Activated CD8-positive, alpha-beta memory T cell treated with anti-CD3 and anti-CD28 coated beads for 24 hours (primary cell): ENCODE results near the gene FRAT2.

Experiments
- DNase-seq: peaks from one replicate; pipeline ENCODE4 v3.0.0-alpha.2; 2020

FRAT2 gene, protein sequence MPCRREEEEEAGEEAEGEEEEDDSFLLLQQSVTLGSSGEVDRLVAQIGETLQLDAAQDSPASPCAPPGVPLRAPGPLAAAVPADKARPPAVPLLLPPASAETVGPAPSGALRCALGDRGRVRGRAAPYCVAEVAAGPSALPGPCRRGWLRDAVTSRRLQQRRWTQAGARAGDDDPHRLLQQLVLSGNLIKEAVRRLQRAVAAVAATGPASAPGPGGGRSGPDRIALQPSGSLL

DNA sequence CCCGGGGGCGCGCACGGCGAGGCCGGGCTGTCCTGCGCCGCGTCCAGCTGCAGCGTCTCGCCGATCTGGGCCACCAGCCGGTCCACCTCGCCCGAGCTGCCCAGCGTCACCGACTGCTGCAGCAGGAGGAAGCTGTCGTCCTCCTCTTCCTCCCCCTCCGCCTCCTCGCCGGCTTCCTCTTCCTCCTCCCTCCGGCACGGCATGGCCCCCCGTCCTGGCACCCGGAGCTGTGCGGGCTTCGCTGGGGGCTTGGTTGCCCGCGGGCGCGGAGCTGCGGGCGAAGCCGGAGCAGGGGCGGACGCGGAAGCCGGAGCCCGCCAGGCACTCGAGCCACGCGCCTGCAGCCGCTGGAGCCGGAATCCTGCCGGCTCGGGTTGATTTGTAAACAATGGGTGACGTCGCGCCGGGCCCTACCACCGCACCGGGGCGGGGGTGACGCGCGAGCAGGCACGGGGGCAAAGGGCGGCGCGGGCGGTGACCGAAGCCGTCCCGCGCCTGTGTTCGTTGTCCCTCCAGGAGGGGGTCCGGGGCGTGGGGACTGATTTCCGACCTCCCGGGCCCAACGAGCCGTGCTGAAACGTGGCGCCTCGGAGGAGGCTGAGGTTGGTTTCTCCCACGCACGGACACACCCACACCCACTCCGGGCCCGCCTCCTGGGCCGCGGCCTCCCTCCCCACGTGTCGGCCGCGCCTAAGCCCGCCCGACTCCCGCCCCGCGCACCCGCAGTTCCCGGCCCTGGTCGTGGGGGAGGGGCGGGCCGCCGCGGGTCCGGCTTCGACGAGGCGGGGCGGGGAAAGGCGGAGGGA is at the start of gene FRAT2:
TSS of gene FRAT2 (minus strand) at position 360 of the 806 bp plus-strand sequence. CDS start at position 203, 157 bp downstream.
- peak; percentile 96 for DNase-seq

DNA sequence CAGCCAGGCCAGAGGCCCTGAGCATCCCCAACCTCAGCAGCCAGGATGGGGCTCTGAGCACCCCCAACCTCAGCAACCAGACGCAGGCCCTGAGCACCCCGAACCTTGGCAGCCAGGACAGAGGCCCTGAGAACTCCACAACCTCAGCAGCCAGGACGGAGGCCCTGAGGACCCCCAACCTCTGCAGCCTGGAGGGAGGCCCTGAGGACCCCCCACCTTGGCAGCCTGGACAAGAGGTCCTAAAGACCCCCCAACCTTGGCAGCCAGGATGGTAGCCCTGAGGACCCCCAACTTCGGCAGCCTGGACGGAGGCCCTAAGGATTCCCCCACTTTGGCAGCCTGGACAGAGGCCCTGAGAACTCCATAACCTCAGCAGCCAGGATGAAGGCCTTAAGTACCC is 49.6 kb upstream of the FRAT2 start:
- no peak for DNase-seq

DNA sequence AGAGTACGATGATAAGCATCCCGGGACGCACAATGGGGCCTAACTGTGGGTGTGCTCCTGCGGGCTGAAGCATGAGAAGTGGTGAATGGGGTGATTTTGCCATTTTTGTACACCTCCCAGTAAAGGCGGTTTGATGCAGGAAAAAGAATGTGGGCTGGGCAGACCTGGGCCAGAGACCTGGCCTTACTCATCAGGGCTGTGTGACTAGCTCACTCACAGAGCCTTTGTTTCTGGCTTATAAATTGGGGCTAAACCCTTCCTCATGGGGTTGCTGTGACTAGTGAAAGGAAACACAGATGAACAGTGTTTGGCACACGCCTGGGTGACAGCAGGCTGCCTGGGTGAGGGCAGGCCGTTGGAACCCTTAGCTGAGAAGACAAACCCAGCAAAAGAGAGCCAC is 48.6 kb upstream of the FRAT2 start:
- DNase-seq: no peak

- no peak for DNase-seq
These were observed 47.1 kb upstream of the FRAT2 start for GRCh38 chr10:97381626-97382025.

GRCh38 chr10:97380516-97380915 is 46.0 kb upstream of the FRAT2 start:
- DNase-seq: no peak

GRCh38 chr10:97378933-97379921 is 44.7 kb upstream of the FRAT2 start:
- no peak for DNase-seq

DNA sequence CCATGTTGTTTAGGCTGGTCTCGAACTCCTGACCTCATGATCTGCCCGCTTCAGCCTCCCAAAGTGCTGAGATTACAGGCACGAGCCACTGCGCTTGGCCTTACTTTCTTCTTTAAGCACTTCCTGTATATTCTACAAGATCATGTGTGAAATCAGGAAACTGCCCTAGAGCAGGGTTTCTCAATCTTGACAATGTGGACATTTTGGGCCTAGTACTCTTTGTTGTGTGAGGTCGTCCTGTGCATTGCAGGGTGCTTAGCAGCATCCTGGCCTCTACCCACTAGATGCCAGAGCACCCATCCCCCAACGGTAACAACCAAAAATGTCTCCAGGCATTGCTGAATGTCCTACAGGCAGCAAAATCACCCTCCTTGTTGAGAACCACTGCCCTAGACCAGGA is 41.9 kb upstream of the FRAT2 start:
- no peak for DNase-seq

- no peak for DNase-seq
These were observed 38.9 kb upstream of the FRAT2 start for GRCh38 chr10:97373456-97373855.

DNA sequence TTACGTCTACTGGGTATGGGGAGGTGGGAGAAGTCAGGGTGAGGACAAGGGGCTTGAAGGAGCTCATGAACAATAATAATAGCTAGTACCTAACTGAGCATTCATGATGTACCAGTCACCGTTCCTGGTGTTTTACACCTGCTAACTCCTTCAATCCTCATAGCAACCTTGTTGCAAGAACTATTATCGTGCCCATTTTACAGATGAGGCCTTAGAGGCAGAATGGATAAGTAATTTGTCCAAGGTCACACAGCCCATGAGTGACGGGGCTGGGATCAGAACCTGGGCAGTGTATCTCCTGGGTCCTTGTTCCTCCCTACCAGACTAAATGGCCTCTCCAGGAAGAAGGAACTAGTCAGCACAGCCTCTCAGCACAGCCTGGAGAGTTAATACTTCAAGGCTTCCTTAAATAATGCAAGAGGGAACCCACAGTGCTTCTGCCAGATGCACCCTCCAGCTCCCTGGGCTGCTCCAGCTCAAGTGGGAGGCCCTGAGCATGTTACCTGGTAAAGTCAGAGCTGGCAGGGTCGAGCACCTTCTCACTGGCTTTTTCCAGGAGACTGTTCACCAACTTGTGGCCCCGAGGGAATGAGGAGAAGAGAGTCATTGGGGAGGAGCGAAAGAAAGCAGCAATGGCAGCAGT is 37.8 kb upstream of the FRAT2 start:
- no peak for DNase-seq

- DNase-seq: no peak
These were observed 37.2 kb upstream of the FRAT2 start for GRCh38 chr10:97371696-97372095.

DNA sequence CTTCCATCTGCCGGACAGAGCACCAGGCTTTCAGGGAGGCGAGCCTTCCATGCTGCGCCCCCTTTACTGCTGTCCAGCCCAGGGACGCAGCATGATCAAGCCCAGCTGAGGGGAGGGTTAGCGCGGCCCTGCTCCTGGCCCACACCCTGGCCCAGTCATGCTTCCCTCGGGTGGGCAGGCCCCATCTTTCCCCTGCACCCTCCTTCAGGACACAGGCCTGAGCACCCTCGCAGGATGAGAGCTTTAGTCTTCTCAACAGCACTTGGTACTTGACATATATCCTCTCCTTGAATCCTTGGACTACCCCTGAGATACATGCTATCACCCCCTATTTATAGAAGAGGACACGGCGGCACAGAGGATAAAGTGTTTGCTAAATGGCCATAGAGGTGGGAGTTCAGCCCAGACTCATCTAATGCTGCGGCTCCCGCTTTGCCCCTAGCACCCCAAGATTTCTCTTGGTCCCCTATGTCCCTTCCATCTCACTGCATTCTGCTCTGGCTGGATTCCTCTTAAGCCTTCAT is 32.7 kb upstream of the FRAT2 start:
- no peak for DNase-seq

GRCh38 chr10:97366572-97366971 is 32.0 kb upstream of the FRAT2 start:
- DNase-seq: no peak

- no peak for DNase-seq
These were observed 31.3 kb upstream of the FRAT2 start for GRCh38 chr10:97365761-97366351.

- no peak for DNase-seq
These were observed 28.5 kb upstream of the FRAT2 start for GRCh38 chr10:97363071-97363470.

DNA sequence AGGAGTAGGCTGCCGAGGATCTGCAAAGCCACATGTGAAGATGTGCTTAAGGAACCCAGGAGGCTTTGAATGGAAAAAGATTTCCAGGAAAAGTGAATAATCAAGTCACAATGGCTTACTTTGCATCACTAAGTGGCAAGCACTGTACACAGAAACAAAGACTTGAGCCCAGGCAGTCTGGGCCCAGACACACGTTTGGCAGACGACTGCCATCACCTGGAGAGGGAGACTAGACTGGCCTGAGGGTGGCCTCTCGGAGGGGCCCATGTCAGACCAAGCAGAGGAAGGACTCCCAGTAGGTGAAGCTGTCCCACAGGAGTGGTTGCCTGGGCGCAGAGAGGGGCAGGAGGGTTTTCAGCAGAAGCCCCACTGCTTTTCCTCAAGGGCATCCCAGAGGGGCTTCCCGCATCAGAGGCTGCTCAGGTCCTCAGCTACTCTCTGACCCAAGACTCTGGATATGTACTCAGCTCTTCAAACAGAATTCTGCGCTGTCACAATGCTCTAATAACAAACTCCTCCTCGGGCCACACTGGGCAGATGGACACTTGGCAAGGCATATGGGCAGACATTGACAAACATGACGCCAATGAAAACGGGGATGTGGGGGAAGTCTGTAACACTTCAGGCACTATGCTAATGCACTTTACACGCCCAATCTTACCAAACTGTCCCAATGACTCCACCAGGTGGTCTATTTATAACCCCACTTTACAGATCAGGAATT is 27.9 kb upstream of the FRAT2 start:
- no peak for DNase-seq

DNA sequence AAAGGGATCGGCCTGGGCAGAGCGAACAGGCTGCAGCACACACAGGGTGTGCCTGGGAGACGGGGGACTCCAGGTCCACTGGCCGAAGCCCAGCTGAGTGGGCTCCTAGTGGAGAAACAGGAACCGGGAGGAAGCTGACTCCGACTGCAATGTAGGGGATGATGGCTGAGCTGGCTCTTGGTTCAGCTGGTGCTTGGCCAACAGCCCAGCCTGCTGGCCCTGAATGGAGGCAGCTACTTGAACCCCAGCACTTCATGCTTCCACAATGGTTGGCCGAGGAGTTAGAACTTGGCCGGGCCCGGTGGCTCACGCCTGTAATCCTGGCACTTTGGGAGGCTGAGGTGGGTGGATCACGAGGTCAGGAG is 27.0 kb upstream of the FRAT2 start:
- DNase-seq: no peak

DNA sequence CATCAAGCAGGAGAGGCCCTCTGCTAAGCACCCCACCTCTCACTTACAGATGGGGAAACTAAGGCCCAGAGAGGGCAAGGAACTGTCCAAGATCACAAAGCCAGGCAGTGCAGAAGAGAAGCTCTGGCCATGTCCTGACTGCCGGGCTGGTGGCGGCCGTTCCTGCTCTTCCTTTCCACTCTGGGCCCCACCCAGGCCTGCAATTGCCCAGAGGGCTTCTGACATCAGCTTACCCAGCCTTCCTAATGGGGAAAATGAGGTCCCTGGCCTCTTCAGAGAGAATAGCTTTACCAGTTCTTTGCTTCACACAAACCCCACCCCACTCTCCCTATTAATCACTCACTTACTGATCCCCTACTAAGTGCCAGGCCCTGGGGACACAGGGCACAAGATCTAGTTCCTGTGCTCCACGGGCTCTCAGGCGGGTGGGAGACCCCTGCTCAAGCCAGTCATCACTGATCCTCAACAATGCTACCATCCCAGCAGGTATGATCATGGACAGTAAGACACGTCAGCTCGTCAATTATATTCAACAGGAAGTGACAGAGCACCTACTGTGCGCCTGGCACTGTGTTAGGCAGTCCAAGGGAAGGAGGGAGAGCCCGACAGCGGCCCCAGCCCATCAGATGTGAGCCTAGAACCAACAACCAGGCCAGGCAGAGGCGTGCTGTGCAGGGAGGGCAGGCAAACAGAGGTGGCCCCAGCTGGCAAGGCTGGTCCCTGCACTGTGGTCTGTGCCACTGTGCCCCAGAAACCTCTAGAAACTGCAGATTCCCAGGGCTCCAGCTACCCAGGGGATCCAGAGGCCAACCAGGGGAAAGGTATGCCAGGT is 26.4 kb upstream of the FRAT2 start:
- no peak for DNase-seq

DNA sequence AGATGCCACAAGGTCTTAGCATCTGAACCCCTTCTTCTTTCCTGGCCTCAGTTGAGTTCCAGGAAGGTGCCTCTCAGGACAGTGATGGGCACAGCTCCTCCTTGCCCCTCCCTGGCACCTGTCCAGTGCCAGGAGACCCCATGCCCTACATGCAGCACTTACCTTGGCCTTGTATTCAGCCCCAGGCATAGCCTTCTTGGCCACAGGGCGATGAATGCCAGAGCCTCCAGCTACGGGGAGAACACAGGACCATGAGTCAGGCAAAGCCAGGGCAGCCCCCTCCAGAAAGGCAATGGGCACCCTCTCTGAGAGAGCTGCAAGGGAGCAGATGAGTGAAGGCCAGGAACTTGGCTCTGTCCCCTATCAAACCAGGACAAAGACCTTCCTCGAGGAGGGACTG is 24.3 kb upstream of the FRAT2 start:
- no peak for DNase-seq

- DNase-seq: no peak
These were observed 23.8 kb upstream of the FRAT2 start for GRCh38 chr10:97358349-97358748.

- DNase-seq: no peak
These were observed 22.4 kb upstream of the FRAT2 start for GRCh38 chr10:97356918-97357317.
